T-helper 9 cell (primary cell): ENCODE data around the gene HOXB8.
A peak's percentile ranks its signal among the peaks of the same experiment; 100 is the strongest.

Source experiments
- DNase-seq: peaks from one replicate; pipeline ENCODE4 v3.0.0-alpha.2; 2020

Gene HOXB8

DNA sequence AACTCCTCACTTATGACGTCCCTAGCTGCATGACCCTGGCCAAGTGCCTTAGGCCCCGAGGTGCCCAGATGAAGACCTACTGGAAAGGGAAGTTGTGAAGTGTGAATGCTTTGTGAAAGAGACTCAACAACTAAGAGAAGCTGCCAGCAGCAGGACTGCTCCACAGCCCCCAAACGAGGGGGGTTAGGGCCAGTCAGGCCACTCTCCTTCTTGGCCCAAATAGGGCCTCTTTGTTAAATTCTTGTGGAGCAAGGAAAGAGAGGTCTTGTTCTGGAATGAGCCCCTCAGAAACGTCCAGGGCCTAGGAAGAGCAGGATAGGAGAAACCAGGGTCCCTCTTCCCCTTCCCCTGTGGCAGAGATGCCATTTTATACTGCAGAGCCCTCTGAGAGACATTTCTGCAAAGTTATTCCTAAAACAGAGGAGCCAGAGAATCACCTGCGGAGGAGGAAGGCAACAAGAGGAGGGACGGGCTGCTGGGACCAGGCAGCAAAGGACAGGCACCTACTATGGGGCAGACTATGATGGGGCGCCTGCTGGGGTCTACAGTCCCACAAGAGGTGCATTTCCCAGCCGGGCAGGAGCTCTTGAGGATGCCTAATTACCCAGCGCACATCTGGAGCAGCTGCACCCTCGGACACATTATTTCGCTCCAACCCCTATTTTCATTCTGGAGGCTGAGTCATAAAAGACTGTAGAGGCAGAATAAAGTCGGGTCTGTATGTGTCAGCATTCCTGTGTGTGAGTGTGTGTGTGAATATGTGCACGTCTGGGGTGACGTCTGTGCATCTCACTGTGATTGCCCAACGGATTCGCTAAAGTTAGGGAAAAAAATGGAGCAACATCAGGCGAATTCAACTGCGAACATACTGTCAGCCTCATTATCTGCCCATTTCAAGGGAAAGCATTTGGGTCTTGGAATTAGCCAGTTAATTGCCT is 22.5 kb upstream of the HOXB8 start:
- no peak for DNase-seq

DNA sequence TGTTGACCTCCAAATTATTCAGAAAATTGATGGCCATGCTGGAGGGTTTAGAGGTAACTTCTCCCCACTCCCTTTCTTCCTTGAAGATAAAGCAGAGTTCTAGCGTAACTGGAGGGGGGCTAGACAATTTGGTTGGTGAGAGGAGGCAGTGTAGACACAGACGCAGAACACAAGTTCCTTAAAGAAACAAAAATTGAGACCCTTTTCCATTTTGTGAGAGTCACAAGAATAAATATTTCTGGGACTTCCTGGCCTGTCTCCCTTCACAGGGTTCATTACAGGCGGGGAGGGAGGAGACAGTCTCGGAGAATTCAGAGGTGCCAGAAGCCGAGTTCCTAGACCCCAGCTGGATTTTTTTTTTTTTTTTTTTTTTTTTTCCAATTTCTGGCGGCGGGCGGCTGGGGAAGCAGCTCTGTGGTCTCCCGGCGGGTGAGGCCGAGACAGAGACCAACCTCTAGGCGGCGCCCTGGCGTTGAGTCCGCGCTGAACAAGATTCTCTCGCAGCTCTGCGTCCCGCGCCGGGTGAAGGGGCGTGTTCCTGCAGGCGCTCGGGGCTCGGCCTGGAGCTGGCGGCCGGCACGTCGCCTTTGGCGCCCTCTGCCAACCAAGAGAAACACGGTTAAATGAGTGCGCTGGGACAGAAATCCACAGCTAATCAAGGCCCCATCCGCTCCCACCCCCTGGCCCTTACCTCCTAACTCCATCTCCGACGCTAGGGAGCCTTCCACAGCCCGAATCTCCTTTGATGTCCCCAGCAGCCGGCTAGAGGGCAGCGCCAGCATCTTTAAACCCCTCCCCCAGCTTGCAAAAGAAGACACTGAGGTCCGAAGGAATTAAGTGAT is 21.3 kb upstream of the HOXB8 start:
- DNase-seq = peak; percentile 67

DNA sequence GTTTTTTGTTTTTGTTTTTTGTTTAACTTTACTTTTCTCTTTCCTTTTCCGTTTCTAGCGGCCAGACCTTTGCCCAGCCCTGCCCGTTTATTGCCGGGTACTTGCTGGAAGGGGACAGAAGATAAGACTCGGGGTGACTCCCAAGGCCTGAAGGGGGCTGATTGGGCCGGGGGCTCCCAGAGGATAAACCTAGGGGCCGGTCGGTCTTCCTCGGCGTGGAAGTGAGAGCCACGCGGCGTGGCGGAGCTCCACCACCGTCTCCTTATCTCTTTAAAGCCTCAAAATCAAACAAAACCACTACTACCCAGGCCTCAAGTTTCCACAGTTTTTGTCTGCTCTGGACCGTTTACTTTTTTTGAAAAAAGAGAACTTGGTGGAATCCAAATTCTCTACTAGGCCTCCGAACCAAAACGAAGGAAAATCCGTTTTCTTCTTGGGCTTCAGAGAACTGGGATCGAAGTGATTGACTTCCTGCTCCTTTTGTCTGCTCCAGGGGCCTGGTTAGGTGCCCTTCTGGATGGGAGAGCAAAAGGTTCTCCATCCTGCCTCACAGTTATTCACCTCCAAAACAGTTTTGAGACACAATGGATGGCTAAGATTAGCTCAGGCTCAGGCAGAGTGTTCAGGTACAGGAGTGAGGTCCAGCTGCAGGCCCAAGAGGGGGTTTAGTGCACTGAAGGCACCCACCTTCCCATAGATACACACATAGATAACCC is 19.6 kb upstream of the HOXB8 start:
- no peak for DNase-seq

DNA sequence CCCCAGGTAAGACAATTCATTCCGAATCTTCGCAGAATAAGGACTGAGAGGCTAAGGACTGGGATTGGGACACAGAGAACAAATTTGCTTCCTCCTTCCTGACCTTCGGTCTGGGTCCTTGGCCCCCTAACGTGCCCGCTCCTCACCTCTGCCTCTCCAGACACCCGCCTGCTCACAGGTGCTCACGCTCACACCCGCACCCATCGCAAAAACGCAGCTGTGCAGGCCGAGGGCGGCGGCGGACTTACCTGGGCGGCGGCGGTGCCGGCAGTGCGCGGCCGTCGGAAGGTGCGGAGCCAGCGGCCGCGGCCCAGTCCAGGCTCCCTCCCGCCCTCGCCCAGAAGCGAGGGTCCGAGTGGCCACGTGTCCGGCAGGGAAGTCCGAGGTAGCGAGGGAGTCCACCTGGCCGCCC is 18.2 kb upstream of the HOXB8 start:
- no peak for DNase-seq

DNA sequence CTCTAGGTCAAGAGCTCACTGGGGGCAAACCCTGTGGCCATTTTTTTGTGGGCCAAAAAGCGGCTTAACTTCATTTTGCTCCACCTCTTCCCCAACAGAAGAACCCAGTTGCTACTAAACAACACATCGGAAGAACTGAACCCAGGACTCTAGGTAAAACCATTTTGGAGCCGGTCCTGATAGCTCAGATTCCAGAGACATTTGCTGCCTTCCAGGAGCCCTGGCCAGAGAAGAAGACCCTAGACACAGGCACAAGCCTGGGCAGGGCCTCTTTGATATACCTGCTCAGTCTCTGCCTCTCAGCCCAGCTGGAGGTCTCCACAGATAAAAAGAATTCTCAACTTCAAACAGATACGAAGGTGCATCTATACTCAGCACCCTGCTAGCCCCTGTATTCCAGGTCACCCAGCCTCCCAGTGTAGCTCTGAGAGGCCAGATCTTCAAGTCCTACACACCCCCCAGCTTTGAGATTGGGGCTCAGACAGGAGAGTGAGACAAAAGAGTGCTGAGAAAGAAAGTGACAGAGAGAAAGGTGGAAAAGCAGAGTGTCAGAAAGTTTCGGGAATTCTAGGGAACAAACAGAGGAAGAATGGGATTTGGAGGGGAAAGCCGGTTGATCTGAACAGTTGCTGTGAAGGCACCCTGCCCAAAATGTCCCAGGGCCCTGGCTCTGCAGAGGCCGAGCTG is 17.6 kb upstream of the HOXB8 start:
- no peak for DNase-seq

DNA sequence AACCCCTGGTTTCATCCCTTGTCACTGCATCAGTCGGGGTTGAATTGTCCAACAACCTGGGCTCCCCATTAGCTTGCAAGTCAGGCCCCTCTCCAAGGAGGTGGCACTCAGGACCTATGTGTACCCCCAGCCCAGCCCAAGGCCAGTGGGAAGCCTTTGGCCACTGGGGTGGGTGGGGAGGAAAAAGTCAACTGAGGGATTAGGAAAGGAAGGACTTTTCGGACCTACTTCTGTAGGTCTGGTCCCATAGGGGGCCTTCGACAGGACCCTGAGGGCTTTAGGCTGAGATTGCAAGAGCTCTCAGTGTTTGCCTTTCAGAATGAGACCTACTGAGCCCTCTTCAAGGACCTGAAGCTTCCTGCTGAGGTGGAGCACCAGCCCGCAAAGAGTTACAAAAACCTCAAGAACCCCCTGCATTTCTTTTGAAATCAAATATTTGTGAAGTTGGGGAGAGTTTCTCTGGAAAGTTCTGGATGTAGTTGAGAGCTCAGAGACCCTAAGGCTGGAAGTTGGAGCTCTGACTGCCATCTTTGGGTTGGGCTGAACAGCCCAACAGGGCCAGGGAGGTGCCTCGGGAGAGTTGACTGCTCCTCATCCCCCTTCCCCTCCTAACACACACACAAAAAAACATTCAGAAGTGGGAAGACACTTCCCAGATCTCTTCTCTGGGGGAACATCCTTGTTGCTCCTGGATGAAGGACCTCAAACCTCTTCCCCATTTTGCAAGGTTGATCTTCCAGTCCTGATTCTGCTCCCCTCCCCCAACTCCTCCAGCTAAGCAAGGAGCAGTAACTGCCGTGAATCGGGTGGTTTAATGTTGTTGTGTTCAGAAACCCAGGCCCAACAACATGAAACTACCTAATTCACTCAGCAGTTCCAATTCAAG is 16.8 kb upstream of the HOXB8 start:
- DNase-seq = no peak

DNA sequence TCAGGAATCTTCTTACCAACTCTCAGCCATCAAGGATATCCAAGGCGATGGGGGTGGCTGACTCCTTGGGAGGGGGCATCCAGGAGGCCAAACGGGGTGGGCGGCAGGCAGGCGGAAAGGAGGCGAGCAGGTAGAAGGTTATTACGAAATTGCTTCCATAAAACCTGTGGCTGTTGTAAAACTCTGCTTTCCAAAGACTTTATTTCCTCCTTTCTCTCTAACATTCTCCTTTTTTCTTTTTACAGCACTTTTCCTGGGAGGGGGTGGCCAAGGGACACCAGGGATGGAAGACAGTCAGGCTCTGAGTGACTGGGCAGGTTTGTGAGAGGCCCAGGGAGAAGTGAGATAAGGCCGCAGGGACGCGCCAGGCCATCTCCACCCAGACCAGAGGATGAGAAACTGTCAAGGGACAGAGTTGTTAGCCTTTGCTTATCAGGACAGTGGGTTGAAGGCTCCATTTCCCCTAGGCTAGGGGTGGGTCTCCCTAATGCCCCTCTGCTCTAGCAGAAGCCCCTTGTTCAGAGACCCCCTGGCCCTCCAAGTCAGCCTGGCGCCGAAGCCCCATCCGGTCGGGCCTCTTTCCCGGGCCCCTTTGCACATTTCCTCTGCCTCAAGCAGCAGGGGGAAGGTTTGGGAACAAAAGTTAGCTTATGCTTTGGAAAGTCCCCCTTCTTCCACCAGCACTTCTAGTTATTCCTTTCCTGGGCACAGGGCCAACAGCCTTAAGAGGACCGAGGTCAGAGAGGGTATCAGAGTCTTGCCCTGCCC is 16.0 kb upstream of the HOXB8 start:
- no peak for DNase-seq

DNA sequence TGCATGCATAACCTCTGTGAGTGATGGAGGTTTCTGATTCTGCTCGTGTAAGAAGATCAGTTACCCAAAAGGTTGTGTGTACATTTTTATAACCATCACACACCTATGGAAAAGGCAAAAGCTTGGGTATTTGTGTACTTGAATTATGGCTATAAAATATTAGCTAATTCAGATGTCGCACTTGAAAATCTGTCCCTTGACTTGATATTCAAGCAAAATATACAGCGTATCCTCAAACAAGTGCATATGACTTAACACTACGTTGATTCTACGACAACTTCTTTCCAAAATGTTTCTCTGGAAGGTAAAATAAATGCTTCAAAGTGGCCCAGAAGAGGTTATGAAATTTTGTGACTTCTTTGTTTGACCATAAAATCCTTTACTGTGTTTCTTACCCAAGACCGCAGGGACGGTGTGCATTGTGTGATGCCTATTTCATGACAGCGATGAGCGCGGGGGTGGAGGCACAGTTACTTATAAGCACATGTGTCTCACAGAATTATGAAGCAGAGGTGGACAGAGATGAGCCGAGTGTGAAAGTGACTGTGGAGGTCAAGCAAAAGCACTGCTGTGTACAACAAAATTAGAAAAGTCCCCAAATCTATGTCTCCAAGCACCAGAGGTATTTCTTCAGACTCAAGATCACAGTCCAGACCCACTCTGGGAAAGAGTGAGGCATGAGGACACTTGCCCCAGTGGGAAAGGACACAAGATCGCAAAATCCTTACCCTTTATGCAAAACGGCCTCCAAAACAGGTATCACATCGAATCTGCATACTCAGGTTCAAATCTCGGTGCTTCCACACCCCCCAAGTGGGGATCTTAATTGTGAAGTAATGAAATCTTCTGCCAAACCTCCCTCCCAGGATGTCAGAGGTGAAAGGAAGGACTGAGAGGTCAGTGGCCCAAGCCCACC is 15.2 kb upstream of the HOXB8 start:
- no peak for DNase-seq

DNA sequence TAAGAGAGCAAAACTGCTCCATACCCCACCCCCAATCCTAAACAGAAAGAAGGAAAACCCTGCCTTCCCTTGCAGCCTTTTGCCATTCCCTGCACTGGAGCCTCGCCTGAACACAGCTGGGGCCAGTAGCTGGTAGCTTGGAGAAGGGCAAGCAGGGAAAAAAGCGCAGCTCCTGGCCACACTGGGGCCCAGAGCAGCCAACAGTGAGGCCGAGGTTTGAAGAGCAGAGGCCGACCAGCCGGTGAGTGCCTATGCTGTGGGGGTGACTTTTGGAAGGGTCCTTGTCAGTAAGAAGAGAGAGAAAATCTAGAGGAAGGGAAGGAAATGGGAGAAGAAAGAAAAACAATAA is 14.3 kb upstream of the HOXB8 start:
- no peak for DNase-seq

DNA sequence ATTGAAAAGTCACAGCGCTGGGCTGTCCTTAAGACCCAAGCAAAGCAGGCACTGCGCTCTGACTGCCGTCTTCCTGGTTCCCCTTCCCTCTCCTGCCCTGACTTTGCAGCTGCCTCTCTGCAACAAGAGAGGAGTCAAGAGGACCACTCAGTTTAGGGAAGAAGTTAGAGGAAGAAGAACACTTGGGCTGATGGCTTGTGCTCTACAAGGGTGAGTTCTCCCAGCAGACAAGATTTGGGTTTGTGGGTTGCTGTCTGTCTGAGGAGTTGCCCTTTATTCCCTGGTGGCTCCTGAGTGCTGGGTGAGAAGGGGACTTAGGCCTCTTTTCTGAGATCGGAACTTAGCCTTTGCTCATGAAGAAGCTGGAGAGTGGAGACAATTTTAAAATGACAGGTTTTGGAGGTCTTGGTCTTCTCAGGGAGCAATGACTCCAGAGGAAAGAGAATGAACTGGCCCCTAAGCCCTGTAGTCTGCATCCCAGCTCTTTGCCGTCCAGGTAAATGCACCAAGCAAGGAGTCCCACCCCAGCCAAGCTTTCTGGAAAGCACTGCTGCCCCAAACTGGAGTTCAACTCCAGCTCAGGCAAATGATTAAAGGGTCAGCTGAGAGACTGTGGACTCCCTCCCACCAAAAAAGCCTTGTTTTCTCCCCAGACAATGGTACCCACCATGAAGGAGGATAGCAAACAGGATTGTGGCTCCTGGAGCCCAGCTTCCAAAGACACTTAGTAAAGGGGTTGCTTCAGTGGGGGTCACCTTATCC is 13.7 kb upstream of the HOXB8 start:
- DNase-seq = no peak

DNA sequence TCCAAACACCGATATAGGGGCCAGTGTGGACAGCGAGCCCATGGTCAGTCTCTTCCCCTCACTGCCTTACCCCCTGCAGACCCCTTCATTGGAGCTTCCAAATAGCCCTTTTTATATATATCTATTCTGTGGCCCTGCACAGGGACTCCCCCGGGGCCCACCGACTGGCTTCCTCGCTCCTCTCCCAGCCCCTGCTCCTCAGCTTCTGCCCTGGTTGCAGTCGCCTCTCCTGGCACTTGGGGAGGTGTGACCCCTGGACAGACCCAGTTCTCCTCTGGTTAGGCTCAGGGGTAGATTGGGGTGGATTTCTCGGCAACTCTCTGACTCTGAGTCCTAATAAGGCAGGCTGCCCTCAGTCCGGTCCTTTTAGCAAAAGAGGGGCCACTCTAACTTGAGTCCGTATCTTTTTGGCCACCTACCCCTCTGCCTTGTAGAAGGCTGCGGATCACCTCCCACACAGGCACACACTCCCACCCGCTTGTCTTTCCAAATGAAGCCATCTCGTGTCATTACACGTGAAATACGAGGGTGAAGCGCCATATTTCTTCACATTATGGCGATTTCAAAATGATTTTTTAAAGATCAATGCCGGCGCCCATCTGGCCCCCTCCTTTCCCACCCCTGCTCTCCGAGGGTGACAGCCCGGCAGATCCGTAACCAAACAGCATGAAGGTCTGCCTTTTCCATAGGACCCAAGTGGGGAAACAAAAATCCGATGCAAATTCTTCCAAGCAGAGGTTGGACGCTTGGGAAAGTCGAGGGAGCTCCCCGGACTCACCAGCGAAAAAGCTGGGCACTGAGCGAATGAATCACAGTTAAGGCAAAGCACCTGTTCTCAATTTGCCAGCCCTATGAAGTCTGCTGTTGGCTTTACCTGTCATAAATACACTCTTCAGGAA is 12.8 kb upstream of the HOXB8 start:
- DNase-seq = no peak

DNA sequence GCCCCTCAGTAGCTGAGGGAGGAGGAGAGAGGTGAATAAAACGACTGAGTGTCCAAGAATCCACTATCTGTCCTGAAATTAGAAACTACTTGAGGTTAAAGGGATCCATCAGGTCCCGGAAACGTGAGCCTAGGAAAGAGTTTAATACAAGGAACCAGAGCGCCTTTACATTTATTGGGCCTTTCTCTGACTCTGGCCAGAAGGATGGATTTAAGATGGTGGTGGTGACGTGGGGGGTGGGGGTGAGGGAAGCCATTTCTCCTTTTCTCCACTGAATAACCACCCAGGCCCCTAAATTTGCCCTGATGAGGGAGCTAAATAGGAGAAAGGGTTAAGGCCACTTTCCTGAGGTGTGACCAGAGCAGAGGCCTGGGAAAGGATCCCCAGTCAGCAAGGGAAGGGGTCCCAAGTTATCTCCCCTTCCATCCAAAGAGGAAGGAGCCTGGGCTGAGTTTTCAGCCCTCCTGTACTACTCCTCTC is 12.1 kb upstream of the HOXB8 start:
- no peak for DNase-seq

DNA sequence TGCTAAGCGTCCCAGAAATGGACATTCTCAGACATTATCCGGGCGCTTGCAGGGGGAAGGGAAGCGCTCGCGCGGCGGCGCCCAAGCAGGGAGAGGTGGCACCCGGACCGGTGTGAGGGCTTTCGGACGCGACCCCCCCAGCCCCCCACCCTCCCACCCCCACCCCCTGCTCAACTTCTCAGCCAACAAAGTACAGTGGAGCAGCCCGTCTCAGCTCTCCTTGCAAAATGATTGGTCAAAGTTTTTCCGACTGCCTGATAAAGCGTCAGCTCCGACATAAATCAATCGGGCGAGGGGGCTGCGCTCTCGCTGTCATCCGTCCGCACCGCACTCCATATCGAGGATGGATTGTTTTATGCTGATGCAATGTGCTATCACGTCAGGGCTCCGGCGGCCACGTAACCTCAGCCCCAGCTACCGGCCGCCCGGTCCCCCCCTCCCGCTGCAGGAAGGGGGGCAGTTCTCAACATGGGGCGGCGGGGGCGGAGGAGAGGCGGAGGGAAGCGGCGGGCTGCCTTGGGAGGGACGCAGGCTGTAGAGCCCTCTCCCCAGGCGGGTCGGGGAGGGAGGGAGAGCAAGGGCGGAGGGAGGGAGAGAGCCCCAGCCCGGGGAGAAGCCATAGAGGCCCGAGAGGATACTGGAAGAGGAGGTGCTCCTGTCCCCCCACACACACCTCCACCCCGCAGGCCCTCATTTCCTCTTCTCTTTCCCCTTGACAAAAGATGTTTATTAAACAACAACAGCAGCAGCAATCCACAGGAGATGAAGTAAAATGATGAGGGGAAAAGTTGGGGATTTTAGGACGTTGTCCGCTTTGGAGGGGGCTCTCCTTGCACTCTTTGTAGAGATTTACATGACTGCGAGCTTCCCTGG is 11.4 kb upstream of the HOXB8 start, which contains the start of gene HOXB9:
HOXB9 (minus strand) TSS at position 114 of the 873 bp plus-strand sequence; CDS start at position 25, 89 bp downstream.
- peak; percentile 33 for DNase-seq

DNA sequence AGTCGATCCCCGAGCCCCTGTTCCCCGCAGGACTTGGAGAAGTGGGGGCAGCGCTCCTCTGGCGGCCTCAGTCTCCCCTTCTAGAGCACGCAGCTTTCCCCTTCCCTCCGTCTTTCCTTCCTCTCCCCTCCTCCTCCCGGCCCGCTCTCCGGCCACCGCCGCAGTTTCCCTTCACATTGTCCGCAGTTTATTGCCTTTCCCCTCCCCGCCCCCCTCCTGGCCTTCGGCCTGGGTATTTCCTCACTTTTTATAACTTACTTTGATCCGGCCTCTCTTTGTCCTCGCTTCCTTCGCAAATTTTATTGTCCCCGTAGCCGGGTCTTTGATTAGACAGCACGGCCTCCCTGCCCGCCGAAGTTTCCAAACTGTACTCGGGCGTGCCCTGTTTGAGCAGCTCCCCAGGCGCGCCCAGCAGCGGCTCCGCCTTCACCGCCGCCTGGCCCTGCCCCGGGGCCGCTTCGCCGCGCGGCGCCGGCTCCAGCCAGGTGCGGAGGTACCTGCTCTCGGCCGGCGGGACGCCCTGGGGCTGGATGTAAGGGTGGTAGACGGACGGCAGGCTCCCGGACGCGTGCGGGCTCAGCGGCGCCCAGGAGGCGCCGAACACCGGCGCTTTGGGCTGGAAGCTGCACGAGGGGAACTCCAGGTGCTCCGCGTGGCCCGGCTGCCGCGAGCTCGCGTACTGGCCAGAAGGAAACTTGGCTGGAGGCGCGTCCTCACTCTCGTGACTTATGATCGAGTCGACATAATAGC is 10.6 kb upstream of the HOXB8 start:
- peak; percentile 32 for DNase-seq
